Right lung (tissue), 5 donors: ENCODE measurements around the gene VTI1B. TPM values are rescaled to one million over a fixed set of nuclear protein-coding genes. Genes with fewer than 3 reads are reported as not detected.

Experiments
- DNase-seq, 2 donors: peaks; one replicate each; pipeline ENCODE4 v3.0.0-alpha.2; 2013
- polyA plus RNA-seq, 5 donors: library from polyadenylated mRNA; unstranded; fragments of 120-200 nt; gene quantifications; one replicate each; pipeline versions ENCODE4 v1.2.1 to v1.2.3, GENCODE V29; 2013; ENCODE audit warnings: inconsistent platforms in 1 of 5, low replicate concordance in 1 of 5; ENCODE audit not compliant: insufficient read length in 5 of 5, insufficient read depth in 1 of 5

VTI1B gene
- polyA plus RNA-seq, 5 donors = 78.8 to 93.4 (median 85.8) TPM

- DNase-seq = no peak
Observed at GRCh38 chr14:67680941-67681340, 6.5 kb upstream of the VTI1B start.

GRCh38 chr14:67680121-67680602, 5.7 kb upstream of the VTI1B start:
- no peak for DNase-seq

- no peak for DNase-seq
Observed at GRCh38 chr14:67679006-67679405, 4.6 kb upstream of the VTI1B start.

- DNase-seq = no peak
Observed at GRCh38 chr14:67675219-67675582, 769 bp upstream of the VTI1B start.

- DNase-seq = peak in 1 of 2 donors; percentile 57
Observed at GRCh38 chr14:67674139-67674479, 323 bp downstream of the VTI1B start.

GRCh38 chr14:67673451-67673850, 981 bp downstream of the VTI1B start:
- no peak for DNase-seq

GRCh38 chr14:67668559-67668958, 5.9 kb downstream of the VTI1B start:
- DNase-seq = no peak

GRCh38 chr14:67666750-67667449, 7.5 kb downstream of the VTI1B start:
- DNase-seq = peak; percentile 8 to 27

- DNase-seq = no peak
Observed at GRCh38 chr14:67665868-67666267, 8.6 kb downstream of the VTI1B start.

GRCh38 chr14:67663633-67664032, 10.8 kb downstream of the VTI1B start:
- DNase-seq = no peak

- DNase-seq = no peak
Observed at GRCh38 chr14:67653651-67654280, 20.7 kb downstream of the VTI1B start.

- DNase-seq = no peak
Observed at GRCh38 chr14:67652189-67652588, 22.2 kb downstream of the VTI1B start.

- DNase-seq = no peak
Observed at GRCh38 chr14:67650694-67651093, 23.7 kb downstream of the VTI1B start.

GRCh38 chr14:67650151-67650550, 24.3 kb downstream of the VTI1B start:
- no peak for DNase-seq

GRCh38 chr14:67646131-67646530, 28.3 kb downstream of the VTI1B start:
- no peak for DNase-seq

- no peak for DNase-seq
Observed at GRCh38 chr14:67645414-67645813, 29.0 kb downstream of the VTI1B start.

GRCh38 chr14:67644428-67644827, 30.0 kb downstream of the VTI1B start:
- DNase-seq = no peak

- no peak for DNase-seq
Observed at GRCh38 chr14:67643713-67644112, 30.7 kb downstream of the VTI1B start.

- no peak for DNase-seq
Observed at GRCh38 chr14:67641902-67642749, 32.3 kb downstream of the VTI1B start.

- DNase-seq = no peak
Observed at GRCh38 chr14:67641480-67641879, 33.0 kb downstream of the VTI1B start.

GRCh38 chr14:67638642-67639041, 35.8 kb downstream of the VTI1B start:
- no peak for DNase-seq

- no peak for DNase-seq
Observed at GRCh38 chr14:67636361-67636919, 38.0 kb downstream of the VTI1B start.
